ENCODE measurements around the gene FBXL7. TPM values are rescaled to one million over a fixed set of nuclear protein-coding genes. Genes with fewer than 3 reads are reported as not detected.

FBXL7 gene
- total and polyA plus RNA-seq, 2 of the 8 experiments (the other 6 are each of a cell fraction or from before 2014, with no cell fraction given): 17.7 to 17.8 TPM

GRCh38 chr5:15785531-15785981 is 285.6 kb downstream of the FBXL7 start:
- Histone ChIP-seq H2BK12ac (ENCODE audit: low read depth, low read length) (no peak overlapping the region), H3K56ac (replicated peaks; ENCODE audit: insufficient read length, low read depth, low read length) (no peak overlapping the region), H2BK20ac (ENCODE audit: low read length) (no peak overlapping the region), H4K8ac (ENCODE audit: extremely low read depth, insufficient read depth, low read length) (no peak overlapping the region), H3K27ac (ENCODE audit: low read depth, low read length) (no peak overlapping the region), H4K5ac (ENCODE audit: insufficient read length, low read depth, low read length) (no peak overlapping the region), H3K4me3 (ENCODE audit: extremely low read depth in 1 of 4, insufficient read depth in 2 of 4, low read depth in 3 of 4, low read length in 4 of 4) (no peak overlapping the region), H3K23ac (ENCODE audit: insufficient read length) (no peak overlapping the region), H2BK15ac (ENCODE audit: low read length) (no peak overlapping the region), H3K4ac (replicated peaks; ENCODE audit: insufficient read length, low read depth, low read length) (no peak overlapping the region), H3K14ac (ENCODE audit: insufficient read length) (no peak overlapping the region), H2BK120ac (replicated peaks; ENCODE audit: low read depth, low read length) (no peak overlapping the region), H3K9ac (replicated peaks in 1 of 4; ENCODE audit: extremely low read depth in 1 of 4, low read depth in 3 of 4, low read length in 3 of 4) (no peak overlapping the region), H2BK5ac (ENCODE audit: low read depth, low read length) (no peak overlapping the region), H2AFZ (ENCODE audit: low read length) (no peak overlapping the region), H3K23me2 (ENCODE audit: low read depth, low read length) (no peaks in the 10 kb centered on the region), H4K20me1 (replicated peaks in 1 of 2; ENCODE audit: control insufficient read depth in 1 of 2, insufficient read depth in 2 of 2, low read length in 2 of 2) (no peaks in the 10 kb centered on the region), H3K36me3 (ENCODE audit: control insufficient read depth in 2 of 4, insufficient read depth in 4 of 4, low read length in 3 of 4) (no peaks in the 10 kb centered on the region), H3K27me3 (replicated peaks in 1 of 4; ENCODE audit: control insufficient read depth in 3 of 4, extremely low read depth in 1 of 4, insufficient read depth in 3 of 4, low read length in 3 of 4) (no peaks in the 10 kb centered on the region), H2AK5ac (ENCODE audit: low read depth, low read length) (no peak overlapping the region), H3K9me3 (ENCODE audit: insufficient read depth in 2 of 2, low read depth in 1 of 2, low read length in 1 of 2) (no peaks in the 10 kb centered on the region; a peak in 1 of 4 replicates), H3K4me1 (replicated peaks in 1 of 4; ENCODE audit: control insufficient read depth in 3 of 4, insufficient read depth in 4 of 4, low read length in 3 of 4) (no peaks in the 10 kb centered on the region), H3K18ac (ENCODE audit: extremely low read depth, low read length) (no peak overlapping the region), H4K91ac (replicated peaks; ENCODE audit: insufficient read length, low read length) (no peak overlapping the region), H3K79me2 (ENCODE audit: control insufficient read depth in 1 of 2, insufficient read depth in 2 of 2, low read length in 2 of 2) (peaks cover 0 to 3% of the 10 kb centered on the region in 2 experiments; a peak in 1 of 4 replicates), H3K79me1 (ENCODE audit: low read depth, low read length) (no peaks in the 10 kb centered on the region), H3K4me2 (ENCODE audit: insufficient read depth in 1 of 2, low read depth in 2 of 2, low read length in 2 of 2) (no peak overlapping the region)
- WGBS, 2 experiments (ENCODE audit: extremely low coverage in 1 of 2, insufficient coverage in 1 of 2, insufficient read length in 1 of 2, insufficient replicate concordance in 2 of 2, low coverage in 1 of 2, low lambda C conversion rate in 2 of 2, missing lambda C conversion rate in 1 of 2): 87% methylated on average over 5 of the region's 5 CpGs; no CpG with 5 or more reads in 1 of the 2 experiments
- DNase-seq (ENCODE audit: low read depth in 1 of 2, low spot score in 2 of 2) (no peak), FAIRE-seq (no peak)
- ChIA-PET CTCF (ENCODE audit: partially characterized antibody) (no interaction called here), POLR2A (ENCODE audit: partially characterized antibody) (no interaction called here)
- no peak for TF ChIP-seq TAF7 (optimal IDR thresholded peaks at IDR 0.05; ENCODE audit: borderline replicate concordance, low read depth, low read length)
- TF ChIP-seq TBP (IDR thresholded peaks at IDR 0.05; ENCODE audit: low read depth, low read length): no peak
- no peak for TF ChIP-seq POLR2A (IDR thresholded peaks at IDR 0.05; ENCODE audit: control extremely low read depth in 1 of 2, low read depth in 2 of 2, low read length in 2 of 2)
- no peak for TF ChIP-seq SP1 (IDR thresholded peaks at IDR 0.05; ENCODE audit: low read depth, low read length)
- no peak for TF ChIP-seq NRF1 (IDR thresholded peaks at IDR 0.05; ENCODE audit: low read depth, low read length)
- TF ChIP-seq GTF2F1 (IDR thresholded peaks at IDR 0.05; ENCODE audit: borderline replicate concordance, low read depth, low read length): no peak
- no peak for TF ChIP-seq KDM5A (IDR thresholded peaks at IDR 0.05; ENCODE audit: low read length)
- TF ChIP-seq BACH1 (IDR thresholded peaks at IDR 0.05; ENCODE audit: low read length): no peak
- TF ChIP-seq ZNF274 (IDR thresholded peaks at IDR 0.05; ENCODE audit: borderline replicate concordance, extremely low read depth, low read length): no peak
- TF ChIP-seq TEAD4 (IDR thresholded peaks at IDR 0.05; ENCODE audit: low read depth, low read length): no peak
- TF ChIP-seq POLR2AphosphoS5 (IDR thresholded peaks at IDR 0.05; ENCODE audit: low read depth, low read length): no peak
- TF ChIP-seq, protein P1, sequence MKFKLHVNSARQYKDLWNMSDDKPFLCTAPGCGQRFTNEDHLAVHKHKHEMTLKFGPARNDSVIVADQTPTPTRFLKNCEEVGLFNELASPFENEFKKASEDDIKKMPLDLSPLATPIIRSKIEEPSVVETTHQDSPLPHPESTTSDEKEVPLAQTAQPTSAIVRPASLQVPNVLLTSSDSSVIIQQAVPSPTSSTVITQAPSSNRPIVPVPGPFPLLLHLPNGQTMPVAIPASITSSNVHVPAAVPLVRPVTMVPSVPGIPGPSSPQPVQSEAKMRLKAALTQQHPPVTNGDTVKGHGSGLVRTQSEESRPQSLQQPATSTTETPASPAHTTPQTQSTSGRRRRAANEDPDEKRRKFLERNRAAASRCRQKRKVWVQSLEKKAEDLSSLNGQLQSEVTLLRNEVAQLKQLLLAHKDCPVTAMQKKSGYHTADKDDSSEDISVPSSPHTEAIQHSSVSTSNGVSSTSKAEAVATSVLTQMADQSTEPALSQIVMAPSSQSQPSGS (IDR thresholded peaks at IDR 0.05; ENCODE audit: low read length): no peak
- no peak for TF ChIP-seq RXRA (IDR thresholded peaks at IDR 0.05; ENCODE audit: insufficient read depth, low read depth, low read length)
- TF ChIP-seq JUN (IDR thresholded peaks at IDR 0.05; ENCODE audit: low read depth, low read length): no peak

Data from H1 (cell line).